Right kidney (tissue), 9 donors: Measurements from ENCODE around the gene COPS6.

Experiments
- DNase-seq: peaks from one replicate; pipeline ENCODE4 v3.0.0-alpha.2; 2016
- long read RNA-seq, 8 donors: transcript quantifications; one replicate each; lab custom pipeline, GENCODE V29; 2026

Gene COPS6
- long read RNA-seq, donor 1, transcript COPS6-207 (3 exons, 835 nt): minor isoform, 5 of 97 reads
- long read RNA-seq, donor 1, transcript COPS6-201 (10 exons, 1,432 nt): major isoform, 78 of 97 reads
- long read RNA-seq, donor 1, partial matches to known transcripts: 10 of 97 reads
- long read RNA-seq, donor 1, other reads (novel, unspliced or antisense): 0 of 97 reads
- long read RNA-seq, donor 2, transcript COPS6-201 (10 exons, 1,432 nt): major isoform, 58 of 69 reads
- long read RNA-seq, donor 2, transcript COPS6-207 (3 exons, 835 nt): minor isoform, 5 of 69 reads
- long read RNA-seq, donor 2, partial matches to known transcripts: 0 of 69 reads
- long read RNA-seq, donor 2, other reads (novel, unspliced or antisense): 0 of 69 reads
- long read RNA-seq, donor 3, transcript COPS6-201 (10 exons, 1,432 nt): major isoform, 35 of 92 reads
- long read RNA-seq, donor 3, partial matches to known transcripts: 18 of 92 reads
- long read RNA-seq, donor 3, other reads (novel, unspliced or antisense): 29 of 92 reads
- long read RNA-seq, donor 4, transcript COPS6-201 (10 exons, 1,432 nt): major isoform, 51 of 171 reads
- long read RNA-seq, donor 4, transcript COPS6-207 (3 exons, 835 nt): minor isoform, 7 of 171 reads
- long read RNA-seq, donor 4, partial matches to known transcripts: 89 of 171 reads
- long read RNA-seq, donor 4, other reads (novel, unspliced or antisense): 21 of 171 reads
- long read RNA-seq, donor 5, transcript COPS6-201 (10 exons, 1,432 nt): major isoform, 72 of 88 reads
- long read RNA-seq, donor 5, partial matches to known transcripts: 12 of 88 reads
- long read RNA-seq, donor 5, other reads (novel, unspliced or antisense): 0 of 88 reads
- long read RNA-seq, donor 6, transcript COPS6-201 (10 exons, 1,432 nt): major isoform, 60 of 150 reads
- long read RNA-seq, donor 6, transcript COPS6-207 (3 exons, 835 nt): minor isoform, 9 of 150 reads
- long read RNA-seq, donor 6, partial matches to known transcripts: 64 of 150 reads
- long read RNA-seq, donor 6, other reads (novel, unspliced or antisense): 13 of 150 reads
- long read RNA-seq, donor 7, transcript COPS6-207 (3 exons, 835 nt): minor isoform, 8 of 300 reads
- long read RNA-seq, donor 7, transcript COPS6-201 (10 exons, 1,432 nt): major isoform, 116 of 300 reads
- long read RNA-seq, donor 7, partial matches to known transcripts: 137 of 300 reads
- long read RNA-seq, donor 7, other reads (novel, unspliced or antisense): 34 of 300 reads
- long read RNA-seq, donor 8, transcript COPS6-201 (10 exons, 1,432 nt): major isoform, 56 of 166 reads
- long read RNA-seq, donor 8, partial matches to known transcripts: 69 of 166 reads
- long read RNA-seq, donor 8, other reads (novel, unspliced or antisense): 35 of 166 reads

- peak; percentile 91 for DNase-seq
These were observed at the start of gene COPS6 for GRCh38 chr7:100088621-100089457. TSS of gene COPS6 (plus strand) at chr7:100088969. CDS start at chr7:100088991, 22 bp downstream.

DNA sequence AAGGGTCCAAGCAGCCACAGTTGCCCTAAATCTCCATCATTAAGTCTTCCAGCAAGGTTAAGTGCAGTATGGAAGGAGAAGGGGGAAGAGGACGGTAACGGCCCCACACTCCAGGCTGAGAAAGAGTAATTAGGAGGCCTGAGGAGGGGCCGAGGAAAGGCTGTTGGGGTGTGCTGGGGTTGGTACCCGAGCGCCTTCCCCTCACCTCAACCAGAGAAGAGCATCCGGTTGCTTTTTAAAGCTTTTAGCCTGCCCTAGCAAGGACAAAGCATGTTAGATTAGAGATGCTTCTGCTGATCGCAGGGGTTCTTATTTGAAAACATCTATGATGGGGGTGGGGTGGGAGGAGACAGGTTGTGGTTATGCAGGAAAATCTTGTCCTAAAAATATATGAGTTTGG is 48.2 kb upstream of the COPS6 start:
- no peak for DNase-seq

- no peak for DNase-seq
These were observed 44.1 kb upstream of the COPS6 start for GRCh38 chr7:100044718-100045117.

- DNase-seq: no peak
These were observed 40.1 kb upstream of the COPS6 start for GRCh38 chr7:100048680-100049079.

- peak; percentile 97 for DNase-seq
These were observed 39.1 kb upstream of the COPS6 start, which contains the start of gene ZSCAN21 for GRCh38 chr7:100049441-100050291. TSS of gene ZSCAN21 (plus strand) at chr7:100049774. CDS start at chr7:100057007, 7,233 bp downstream.

DNA sequence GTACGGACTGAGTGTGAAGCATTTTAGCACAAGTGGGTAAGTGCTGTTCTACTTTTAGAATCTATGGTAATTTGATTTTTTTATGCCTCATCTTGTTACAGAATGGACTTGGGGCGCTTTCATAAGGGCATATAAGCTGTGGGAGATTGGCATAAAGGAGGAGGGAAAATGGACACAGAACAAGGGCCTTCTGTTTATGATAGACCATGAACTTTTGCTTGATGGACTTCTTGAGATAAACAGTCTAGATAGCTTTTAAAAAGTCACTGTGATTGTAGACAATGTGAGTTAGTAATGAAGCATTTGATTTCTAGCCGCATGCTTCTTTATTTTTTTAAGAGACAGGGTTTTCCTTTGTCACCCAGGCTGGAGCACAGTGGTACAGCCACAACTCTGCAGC is 37.2 kb upstream of the COPS6 start:
- DNase-seq: no peak

- DNase-seq: no peak
These were observed 35.6 kb upstream of the COPS6 start for GRCh38 chr7:100053215-100053614.

DNA sequence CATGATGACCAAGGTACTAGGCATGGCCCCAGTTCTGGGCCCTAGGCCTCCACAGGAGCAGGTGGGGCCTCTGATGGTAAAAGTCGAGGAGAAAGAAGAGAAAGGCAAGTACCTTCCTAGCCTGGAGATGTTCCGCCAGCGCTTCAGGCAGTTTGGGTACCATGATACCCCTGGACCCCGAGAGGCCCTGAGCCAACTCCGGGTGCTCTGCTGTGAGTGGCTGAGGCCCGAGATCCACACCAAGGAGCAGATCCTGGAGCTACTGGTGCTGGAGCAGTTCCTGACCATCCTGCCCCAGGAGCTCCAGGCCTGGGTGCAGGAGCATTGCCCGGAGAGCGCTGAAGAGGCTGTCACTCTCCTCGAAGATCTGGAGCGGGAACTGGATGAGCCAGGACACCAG is 31.8 kb upstream of the COPS6 start:
- DNase-seq: no peak

DNA sequence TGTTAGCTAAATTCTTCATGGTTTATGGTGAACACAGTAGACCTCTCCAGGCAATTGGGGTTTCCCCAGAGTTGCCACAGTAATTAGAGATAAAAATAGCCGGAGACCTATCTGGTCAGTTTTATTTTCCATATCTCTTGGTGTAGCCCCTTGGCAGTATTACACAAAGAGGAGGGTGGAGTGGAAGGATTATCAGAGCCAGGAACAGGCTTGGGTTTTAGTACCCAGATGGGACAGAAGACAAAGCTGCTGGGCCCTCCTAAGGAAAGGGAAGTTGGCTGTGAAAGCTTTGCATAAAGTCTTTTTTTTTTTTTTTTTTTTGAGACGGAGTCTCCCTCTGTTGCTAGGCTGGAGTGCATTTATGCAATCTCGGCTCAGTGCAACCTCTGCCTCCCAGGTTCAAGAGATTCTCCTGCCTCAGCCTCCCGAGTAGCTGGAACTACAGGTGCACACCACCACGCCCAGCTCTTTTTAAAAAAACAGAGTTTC is 29.5 kb upstream of the COPS6 start:
- no peak for DNase-seq

GRCh38 chr7:100061518-100062193 is 27.1 kb upstream of the COPS6 start:
- DNase-seq: no peak

GRCh38 chr7:100063376-100063775 is 25.4 kb upstream of the COPS6 start:
- no peak for DNase-seq

DNA sequence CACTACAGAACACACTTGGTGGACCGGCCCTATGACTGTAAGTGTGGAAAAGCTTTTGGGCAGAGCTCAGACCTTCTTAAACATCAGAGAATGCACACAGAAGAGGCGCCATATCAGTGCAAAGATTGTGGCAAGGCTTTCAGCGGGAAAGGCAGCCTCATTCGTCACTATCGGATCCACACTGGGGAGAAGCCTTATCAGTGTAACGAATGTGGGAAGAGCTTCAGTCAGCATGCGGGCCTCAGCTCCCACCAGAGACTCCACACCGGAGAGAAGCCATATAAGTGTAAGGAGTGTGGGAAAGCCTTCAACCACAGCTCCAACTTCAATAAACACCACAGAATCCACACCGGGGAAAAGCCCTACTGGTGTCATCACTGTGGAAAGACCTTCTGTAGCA is 24.6 kb upstream of the COPS6 start:
- no peak for DNase-seq

GRCh38 chr7:100065452-100066186 is 23.1 kb upstream of the COPS6 start:
- DNase-seq: no peak

- no peak for DNase-seq
These were observed 21.8 kb upstream of the COPS6 start for GRCh38 chr7:100066953-100067352.

DNA sequence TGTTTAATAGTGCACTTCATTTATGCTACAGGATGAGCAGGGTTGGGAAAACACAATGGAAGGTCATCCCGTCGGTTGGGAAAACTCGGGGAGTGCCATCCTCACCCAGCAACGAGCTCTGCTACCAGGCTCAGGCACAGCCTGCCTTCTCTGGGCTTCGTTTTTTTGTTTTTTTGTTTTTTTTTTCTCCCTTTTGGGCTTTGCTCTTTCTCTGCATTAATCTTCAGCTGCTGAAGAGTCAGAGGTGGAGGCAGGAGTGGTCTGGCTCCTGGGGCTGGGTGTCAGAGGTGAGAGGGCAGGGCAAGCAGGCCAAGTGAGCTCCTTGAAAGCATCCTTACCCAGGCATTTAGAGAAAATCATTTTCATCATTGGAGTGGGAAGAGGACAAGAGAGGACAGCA is 18.8 kb upstream of the COPS6 start:
- DNase-seq: no peak

DNA sequence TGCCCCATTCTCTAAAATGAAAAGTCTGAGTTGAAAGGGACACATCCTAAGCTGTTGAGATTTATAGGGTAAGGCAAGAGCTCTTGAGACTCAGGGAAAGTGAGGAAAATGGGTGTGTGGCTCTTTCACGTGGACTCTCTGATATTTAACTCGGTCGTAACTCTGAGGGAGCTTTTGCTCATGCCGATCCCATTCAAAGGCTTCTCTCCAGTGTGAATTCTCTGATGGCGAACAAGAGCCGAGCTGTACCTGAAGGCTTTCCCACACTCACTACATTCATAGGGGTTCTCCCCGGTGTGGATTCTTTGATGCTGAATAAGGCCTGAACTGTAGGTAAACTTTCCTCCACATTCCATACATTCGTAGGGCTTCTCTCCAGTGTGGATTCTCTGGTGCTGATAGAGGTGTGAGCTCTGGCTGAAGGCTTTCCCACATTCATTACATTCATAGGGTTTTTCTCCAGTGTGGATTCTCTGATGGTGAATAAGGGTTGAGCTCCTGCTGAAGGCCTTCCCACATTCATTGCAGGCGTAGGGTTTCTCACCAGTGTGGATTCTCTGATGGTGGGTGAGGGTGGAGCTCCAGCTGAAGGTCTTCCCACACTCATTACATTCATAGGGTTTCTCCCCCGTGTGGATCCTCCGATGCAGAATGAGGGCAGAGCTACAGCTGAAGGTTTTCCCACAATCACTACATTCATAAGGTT is 17.6 kb upstream of the COPS6 start:
- DNase-seq: no peak

DNA sequence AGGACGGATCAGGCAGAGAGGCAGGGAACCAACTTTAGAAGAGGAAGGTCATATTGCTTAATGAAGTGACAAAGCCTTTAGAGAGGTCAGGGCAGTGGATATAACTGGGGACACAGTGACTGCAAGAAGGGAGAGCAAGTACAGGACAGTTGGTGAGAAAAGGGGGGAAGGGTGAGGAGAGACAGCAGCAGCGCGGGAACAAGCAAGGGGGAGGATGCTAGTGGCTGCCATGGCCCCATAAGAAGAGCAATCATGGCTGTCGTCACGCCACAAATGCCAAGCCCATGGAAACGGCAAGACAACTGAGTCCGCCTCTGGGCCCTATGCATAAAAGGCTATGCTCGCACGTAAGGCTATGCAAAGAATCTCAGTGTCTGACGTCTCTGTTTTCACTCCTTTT is 16.3 kb upstream of the COPS6 start:
- DNase-seq: no peak

DNA sequence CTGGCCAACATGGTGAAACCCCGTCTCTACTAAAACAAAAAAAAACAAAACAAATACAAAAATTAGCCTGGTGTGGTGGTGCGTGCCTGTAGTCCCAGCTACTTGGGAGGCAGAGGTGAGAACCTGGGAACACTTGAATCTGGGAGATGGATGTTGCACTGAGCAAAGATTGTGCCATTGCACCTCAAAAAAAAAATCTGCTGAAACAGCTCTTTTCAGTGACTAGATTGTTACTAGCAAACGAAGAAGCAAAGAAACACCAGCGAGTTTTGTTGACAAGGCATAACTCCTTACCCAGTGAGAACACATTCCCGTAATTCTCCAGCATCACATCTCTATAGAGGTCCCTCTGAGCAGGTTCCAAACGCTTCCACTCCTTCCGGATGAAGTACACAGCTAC is 13.9 kb upstream of the COPS6 start:
- no peak for DNase-seq
